ENCODE results near the gene SLC1A2.

Gene SLC1A2

GRCh38 chr11:35218956-35219355, 200.4 kb downstream of the SLC1A2 start:
- DNase-seq (ENCODE audit: low read depth) = no peak

DNA sequence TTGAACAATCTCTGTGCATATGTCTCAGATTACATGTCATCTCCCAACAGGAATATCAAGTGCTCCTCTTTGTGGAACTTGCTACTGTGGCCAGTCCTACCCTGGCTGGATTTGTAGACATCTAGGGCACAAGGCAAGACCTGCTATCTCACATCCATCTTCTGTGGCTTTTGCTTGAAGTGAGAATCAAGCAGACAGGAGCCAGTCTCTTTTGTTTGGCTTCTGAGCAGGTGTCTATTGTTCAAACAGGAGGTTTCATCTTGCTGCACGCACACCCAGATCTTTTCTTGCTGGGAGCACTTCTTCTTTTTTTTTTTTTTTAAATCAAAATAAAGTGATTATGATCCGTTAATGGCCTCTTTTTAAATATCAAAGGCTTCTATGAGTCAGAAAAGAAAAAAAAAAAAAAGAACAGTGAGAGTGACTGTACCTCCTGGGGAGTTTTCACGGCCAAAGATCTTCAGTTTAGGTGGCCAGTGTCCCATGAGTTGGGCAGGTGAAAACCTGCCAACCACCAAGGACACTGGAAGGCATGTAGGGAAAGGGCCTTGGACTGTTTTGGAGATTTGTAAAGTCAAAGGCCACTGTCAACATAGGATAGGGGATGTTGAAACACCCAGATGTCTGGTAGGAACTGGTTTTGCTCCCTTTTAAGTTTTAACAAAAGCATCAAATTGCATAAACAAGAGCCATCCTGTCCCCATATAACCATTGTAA, 202.2 kb downstream of the SLC1A2 start:
- DNase-seq (ENCODE audit: low read depth) = no peak

DNA sequence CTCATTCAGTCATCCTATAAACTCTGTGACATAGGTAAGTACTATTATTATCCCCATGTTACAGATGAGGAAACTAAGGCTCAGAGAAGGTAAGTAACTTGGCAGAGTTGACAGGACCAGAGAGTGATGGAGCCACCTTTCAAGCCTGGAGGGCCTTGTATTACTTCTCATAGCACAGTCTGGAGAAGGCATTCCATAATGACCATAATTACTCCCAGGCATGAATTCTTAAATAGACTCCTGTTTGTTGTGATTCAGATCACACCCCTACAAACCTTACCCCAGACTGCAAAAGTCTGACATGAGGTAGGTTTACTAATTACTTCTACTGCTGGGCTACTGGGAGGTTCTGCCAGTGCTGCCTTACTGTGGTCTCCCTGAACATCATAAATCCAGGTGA, 203.4 kb downstream of the SLC1A2 start:
- no peak for DNase-seq (ENCODE audit: low read depth)

GRCh38 chr11:35214792-35215193, 204.6 kb downstream of the SLC1A2 start:
- no peak for DNase-seq (ENCODE audit: low read depth)

DNA sequence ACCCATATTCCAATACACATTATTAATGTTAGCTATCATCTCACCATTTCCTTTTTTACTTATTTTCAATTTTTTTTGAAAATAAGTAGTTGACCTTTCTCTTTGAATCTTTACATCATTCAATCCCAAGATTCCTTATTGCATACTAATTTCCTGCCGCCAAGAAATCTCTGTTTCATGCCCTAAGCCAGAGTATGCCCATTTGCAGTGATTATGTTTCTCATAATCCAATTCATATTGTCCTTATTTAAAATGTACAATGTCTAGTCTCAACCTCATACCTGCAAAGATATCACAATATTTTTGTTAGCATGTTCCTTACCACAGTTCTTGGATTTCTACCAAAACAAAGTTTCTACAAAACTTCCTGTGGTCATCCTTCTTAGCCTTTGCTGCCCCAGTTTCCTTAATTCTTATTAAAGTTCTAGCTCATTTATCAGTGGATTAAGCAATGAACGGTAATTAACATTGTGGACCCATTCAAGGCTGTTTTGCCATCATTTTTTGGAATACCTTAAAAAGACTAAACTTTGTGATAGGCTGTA, 205.1 kb downstream of the SLC1A2 start:
- DNase-seq (ENCODE audit: low read depth) = no peak

DNA sequence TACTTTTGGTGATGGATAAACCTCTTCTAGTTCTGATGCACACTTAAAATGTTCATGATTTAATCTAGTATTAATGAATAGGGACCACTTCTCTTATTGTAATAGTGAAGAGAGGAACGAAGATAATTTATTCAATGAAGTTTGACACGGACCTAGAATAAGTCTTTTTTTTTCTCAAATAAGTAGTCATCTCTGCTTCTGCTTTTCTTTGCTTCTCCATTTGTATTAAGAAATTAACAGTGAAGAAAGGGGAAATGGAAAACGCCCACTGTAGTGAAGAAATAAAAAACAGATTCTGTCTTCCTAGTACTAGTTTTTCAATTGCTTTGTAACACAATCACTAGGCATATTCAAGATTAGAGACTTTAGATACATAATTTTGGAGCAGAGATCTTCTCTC, 207.4 kb downstream of the SLC1A2 start:
- no peak for DNase-seq (ENCODE audit: low read depth)

DNA sequence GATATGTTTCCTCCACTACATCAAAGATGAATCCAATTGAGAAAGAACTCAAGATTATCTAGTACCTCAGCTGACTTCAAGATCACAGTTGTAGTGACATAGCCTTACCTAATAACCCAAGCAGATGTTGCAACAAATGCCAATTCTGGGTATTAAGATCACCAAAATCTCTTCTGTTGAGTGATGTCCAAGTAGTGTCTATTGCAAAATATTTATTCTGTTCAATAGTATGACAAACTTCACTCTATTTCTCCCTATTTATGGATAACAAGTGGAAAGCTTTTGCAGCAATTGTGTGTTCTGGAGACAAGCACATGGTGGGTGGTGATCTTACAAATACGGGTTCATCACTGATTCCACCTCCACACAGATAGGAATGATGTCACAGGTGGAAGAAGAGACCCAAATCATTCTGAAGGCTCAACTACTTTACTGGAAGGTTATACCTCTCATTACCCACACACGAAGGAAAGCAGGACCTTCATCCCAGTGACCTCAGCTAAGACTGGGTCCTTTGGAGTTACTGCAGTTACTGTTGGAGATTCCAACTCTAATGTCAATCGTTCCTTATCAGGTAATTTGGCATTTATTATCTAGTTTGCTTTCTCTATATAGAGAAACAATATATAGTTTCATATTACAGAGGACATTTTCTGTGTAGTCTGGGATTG, 208.3 kb downstream of the SLC1A2 start:
- DNase-seq (ENCODE audit: low read depth) = no peak

- DNase-seq (ENCODE audit: low read depth) = no peak
Observed at GRCh38 chr11:35208795-35209194, 210.6 kb downstream of the SLC1A2 start.

DNA sequence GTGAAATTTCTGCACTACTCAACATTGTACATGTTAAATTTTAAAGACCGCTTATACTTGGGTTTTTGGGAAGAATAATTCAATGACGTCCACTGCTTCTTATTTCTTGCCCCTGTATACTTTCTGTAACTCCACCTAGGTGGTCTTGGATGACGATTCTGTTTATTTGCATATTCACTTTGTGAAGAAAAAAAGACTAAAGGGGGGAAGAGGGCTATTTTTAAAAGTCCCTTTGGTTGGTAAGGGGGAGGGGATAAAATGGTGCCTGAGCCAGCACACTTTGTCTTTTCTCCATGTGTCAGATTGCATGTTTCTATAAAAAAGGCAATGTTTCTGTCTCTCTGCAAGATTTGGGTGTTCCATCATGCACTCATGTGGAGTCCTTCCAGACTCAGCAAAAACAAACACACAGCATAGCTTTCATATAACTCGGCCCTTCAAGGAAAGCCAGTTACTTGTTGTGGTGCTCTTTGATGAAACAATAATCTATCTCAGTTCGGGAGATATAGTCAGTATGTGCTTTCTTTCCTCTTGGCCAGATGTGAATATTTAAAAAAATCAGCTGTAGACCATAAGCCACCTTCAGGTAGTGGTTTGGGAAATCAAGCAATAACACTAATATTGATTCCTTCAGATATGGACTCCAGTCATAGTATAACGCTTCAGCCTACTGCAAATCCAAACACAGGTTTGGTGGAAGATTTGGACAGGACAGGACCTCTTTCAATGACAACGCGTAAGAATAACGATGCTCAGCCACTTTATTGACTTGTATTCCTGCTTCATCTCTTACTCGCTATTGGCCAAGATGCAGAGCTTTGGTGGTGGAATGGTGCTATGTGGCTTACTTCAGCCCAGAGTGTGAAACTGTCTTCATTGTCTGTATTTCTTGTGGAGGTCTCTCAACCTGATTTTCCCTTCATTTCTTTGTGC, 211.6 kb downstream of the SLC1A2 start:
- DNase-seq (ENCODE audit: low read depth) = no peak

DNA sequence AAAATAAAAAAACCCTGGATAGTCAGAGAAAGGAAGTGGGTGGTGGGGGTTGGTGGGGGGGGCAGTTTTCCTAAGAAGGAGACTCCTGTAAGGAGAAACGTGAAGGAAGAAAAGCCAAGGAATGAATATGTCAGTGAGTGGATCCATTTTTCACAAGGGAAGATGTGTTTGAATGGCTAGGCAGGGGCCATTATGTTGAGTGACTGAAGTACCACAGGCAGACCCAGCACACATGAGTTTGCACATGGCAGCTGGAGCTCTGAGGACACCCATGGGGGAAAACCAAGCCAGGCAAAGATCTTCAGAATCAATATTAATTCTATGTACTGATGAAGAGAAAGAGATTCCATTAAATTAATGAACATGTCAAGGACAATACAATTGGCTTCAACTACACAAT, 212.7 kb downstream of the SLC1A2 start:
- DNase-seq (ENCODE audit: low read depth) = no peak

DNA sequence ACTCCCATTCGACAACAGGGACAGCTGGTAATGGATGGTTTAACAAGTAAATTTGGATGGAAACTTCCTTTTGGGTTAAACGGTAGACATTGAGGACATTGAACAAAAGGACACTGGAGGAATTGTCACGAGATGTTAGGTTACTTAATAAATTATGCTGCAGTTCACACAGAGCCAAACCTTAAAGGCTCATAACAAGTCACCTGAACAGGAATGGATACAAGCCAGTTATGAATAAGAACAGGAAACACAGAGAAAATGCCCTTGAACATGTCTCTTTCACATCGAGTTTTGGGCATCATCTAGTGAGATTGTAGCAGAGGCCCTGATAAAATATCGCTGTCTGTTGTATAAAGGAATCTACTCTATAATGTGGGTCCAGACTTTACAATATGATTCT, 214.7 kb downstream of the SLC1A2 start:
- no peak for DNase-seq (ENCODE audit: low read depth)

All from stimulated activated CD8-positive, alpha-beta memory T cell treated with anti-CD3 and anti-CD28 coated beads, Interleukin-7, amount 100 ng/mL, for 24 hours (primary cell).